RKO (cell line): ENCODE results near the gene SLC9A9.

ENCODE experiments used
- DNase-seq: peaks from one replicate; pipeline ENCODE4 v3.0.0-alpha.2; 2016; ENCODE audit warnings: low spot score

The SLC9A9 gene

GRCh38 chr3:143843587-143843986 lies 4.7 kb downstream of the SLC9A9 start:
- no peak for DNase-seq

DNA sequence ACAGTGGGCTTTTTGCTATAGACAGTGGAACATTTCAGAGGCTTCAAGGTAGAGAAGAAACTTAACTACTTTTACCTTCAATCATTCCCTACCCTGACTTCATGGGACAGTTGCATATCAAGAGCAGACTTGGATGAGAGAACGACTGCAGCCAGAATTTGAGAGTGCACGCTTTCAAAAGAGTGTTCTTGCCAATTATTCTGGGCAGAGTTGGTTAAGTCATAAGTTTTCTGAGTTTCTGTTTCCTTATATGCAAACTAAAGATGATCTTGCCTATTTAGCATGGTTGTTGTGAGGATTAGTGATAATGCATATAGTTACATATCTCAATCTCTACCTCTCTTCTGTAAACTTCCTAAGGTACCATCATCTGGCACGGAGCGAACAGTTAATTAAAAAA lies 7.6 kb downstream of the SLC9A9 start:
- no peak for DNase-seq

DNA sequence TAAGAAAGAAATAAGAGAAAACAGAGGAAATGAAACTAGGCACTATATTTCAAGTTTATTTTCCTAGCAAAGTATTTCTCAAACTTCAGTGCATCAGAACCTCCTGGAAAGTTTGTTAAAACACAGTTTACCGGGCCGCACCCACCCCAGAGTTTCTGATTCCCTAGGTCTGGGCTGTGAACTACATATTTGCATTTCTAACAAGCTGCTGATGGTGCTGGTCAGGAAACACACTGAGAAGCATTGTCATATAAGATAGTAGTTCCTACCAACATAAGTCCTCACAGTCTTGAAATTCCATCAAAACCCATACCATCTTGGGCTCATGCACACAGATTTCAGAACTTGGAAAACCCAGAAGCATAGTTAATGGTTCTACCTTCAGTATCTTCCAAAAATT lies 8.3 kb downstream of the SLC9A9 start:
- DNase-seq = no peak

DNA sequence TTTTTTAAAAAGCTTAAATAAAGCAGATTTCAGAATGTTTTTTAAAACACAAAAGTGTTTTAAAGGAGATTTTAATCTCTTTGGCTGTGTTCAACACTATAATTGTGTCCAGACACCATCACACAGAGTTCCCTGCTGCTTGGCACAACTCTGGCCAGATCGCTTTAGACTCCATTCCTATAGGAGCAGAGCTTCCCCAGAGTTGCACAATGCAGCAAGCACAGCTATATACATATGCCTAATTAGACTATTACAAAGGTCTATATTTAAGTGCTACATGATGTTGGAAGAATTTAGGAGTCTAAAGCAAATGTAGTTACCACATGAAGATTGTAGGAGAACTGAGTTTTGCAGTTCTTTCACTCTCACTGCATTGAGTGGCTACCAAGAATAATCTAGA lies 11.2 kb downstream of the SLC9A9 start:
- DNase-seq = no peak

DNA sequence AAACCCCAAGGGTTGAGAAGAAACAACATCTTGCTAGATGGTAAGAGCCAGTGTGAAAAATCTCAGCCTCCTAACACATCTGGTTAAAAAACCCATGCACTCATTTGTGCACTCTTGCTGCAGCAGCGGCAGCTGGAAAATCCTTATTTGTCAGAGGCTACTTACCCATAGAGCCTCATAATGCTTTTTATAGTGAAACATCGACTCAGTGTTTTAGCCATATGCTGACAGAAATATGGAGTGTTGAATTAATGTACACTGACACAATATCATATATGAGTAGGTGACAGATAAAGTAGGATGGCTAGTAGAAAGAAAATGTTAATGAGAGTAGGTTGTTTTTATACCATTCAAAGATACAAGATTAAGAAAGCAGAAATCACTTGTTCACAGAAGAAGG lies 13.0 kb downstream of the SLC9A9 start:
- DNase-seq = no peak

GRCh38 chr3:143832433-143832832 lies 15.8 kb downstream of the SLC9A9 start:
- no peak for DNase-seq

DNA sequence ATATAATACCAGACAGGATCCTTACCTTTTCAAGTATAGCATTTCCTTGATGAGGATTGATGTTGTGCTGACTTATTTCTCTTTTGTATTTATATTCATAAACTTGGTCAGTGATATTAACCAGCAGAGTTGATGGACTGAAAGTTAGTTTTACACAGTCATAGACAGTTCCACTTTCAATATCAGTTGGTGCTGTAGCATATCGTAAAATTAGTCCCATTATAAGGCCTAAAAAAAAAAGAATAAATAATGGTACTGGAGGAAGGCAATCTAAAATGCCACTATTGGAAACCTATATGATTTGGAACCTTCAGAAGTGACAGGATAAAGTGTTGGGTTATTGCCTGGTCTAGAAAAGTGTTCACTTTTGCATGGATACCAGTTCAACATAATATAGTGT lies 16.3 kb downstream of the SLC9A9 start:
- DNase-seq = no peak

DNA sequence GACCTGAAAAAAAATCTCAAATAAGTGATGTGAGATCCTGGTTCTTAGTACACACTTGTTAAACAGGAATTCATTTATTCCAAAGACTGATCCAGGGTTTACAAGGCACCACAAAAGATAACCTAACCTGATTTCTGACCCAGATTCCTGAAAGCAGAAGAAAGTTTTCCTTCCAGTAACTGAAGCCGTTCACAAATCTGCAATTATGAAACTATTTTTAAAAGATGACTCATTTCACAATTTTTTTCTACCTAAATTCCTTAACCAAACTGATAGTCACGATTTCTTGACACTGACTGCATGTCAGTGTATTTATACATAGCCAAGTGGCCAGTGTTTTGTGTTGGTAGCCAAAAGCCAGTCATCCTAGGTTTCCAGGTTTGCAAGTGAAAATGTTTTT lies 17.1 kb downstream of the SLC9A9 start:
- DNase-seq = no peak

DNA sequence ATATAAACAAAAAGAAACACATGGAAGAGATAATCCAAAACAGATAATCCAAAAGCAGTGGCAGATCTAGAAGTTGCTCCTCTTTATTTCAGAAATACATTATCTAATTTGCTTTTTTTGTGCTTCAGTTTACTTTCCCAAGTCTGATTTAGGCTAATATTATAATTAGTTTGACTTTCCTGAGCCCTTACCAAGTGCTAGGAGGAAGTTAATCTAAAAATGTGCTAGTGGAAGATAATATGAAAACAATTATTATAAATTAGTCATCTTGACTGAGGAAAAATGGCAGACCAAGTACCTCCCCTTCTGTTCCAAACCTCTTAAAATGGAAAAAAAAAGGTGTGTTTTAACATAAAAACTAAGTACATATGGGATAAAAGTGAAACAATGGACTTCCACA lies 17.5 kb downstream of the SLC9A9 start:
- DNase-seq = no peak

DNA sequence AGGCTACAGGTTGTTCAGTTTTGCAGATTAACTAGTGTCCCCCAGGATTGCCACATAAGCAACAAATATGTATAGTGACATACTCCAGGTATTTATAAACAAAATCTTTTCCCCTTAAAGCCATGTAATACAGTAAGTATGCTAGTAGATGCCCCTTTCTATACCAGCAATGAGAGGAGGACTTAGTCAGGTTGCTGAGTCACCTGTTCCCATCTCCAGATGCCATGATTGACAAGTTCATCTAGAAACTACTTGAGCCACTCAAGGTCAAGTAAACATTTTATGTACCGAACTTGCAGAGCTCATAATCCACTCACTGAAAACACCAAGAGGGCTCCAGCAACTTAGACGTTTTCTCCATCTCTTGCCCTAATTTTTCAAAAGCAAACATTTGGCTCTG lies 18.2 kb downstream of the SLC9A9 start:
- peak; percentile 39 for DNase-seq

GRCh38 chr3:143827425-143827824 lies 20.8 kb downstream of the SLC9A9 start:
- DNase-seq = no peak

GRCh38 chr3:143826296-143826695 lies 22.0 kb downstream of the SLC9A9 start:
- DNase-seq = no peak

DNA sequence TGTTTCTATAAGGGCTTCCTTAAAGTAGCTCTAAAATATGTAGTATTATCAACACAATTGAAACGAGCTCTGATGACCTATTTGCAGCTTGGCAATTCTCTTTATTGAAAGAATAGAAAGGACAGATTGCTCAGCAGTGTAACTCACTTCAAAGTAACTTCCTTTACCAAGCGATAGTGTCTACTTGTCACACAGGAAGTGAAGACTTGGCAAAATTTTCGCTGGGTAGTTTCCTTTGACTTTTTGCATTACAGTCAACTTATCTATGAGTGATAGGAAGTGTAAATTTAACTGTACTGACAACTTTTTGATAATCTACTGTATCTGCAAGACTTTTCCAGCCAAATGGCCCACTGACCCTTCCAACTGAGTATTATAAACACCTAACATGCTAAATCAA lies 22.8 kb downstream of the SLC9A9 start:
- no peak for DNase-seq

DNA sequence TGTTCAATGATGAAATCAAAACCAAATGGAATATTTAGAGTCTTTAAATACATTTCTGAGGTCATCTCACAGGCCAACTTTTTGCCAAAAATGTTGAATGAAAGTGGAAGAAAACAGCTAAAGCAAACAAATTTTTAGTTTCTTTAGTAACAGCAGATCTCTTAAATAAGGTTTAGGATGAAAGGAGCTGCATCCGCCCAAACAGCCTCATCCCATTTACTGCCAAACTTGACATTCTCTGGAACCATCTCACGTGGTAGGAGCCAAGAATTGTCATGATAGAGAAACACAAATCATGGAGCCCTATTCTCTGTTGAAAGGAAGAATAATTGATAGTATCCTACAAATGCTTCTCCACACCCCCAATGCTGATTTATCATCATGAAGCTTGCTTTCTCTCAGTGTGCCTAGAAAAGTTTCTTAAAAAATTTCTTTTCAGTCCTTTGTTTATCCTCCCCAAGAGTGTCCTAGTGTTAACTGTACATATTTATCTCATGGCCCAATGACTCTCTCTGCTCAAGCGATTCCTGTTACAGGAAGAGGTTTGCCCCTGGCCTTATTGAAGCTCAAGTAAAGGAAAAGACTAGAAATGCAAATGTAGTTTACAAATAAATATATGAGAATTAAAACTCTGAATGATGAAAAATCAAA lies 23.4 kb downstream of the SLC9A9 start:
- no peak for DNase-seq

DNA sequence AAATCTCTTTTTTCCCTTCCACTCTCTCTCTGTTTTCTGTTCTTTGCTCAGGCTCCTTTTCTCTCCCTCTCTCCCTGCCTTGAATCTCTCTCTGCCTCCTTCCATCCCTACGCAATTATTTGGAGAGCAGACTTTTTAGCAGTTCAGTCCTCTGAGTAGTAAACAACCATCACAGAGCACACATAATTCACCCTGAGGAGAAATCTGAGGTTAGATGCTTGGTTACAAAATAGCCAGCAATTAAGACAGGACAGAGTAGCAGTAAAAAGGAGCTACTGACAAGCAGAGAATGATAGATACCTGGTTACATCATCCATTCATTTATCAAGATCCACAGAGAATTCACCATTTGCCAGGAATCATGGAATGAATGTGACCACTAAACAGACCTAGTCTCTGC lies 25.5 kb downstream of the SLC9A9 start:
- no peak for DNase-seq

DNA sequence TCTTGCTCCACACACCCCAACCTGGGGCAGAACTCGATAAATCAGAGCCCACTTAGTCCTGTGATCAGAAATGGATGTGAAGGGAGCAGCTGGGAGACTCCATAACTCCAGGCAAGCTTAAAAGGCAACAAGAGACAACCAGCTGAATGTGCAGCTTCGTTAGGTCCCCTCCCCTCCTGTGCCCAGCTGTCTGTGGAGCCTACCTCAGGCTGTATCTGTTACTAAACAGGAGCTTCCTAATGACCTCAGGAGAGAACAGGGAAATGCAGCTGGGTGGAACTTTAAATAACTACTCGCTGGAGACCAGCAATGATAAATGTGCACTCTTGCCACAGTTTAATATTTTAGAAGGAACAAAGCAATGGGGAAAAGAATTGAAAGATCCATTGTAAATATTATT lies 25.9 kb downstream of the SLC9A9 start:
- DNase-seq = no peak

DNA sequence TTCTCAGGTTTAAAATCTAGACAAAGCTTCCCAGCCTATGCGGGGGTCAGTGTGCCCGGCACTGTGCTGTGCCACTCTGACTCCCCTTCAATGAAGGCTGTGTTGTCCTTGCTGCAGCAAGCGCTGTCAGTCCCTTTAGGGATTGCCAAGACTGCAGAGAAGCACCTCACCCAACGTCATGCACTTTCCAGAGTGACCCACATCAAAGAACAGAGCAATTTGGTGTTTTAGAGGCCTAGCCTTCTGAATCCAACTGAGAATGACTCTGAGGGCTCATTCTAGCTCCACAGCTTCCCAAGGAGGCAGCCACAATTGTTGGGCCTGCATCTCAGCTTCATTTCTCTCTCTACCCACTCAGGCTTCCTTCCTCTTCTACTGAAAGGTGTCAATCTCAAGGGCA lies 26.4 kb downstream of the SLC9A9 start:
- DNase-seq = no peak

- DNase-seq = no peak
Measured at GRCh38 chr3:143820466-143821221, 27.6 kb downstream of the SLC9A9 start.

GRCh38 chr3:143819890-143820289 lies 28.4 kb downstream of the SLC9A9 start:
- no peak for DNase-seq

- DNase-seq = no peak
Measured at GRCh38 chr3:143814443-143814889, 33.8 kb downstream of the SLC9A9 start.

- no peak for DNase-seq
Measured at GRCh38 chr3:143812481-143812880, 35.8 kb downstream of the SLC9A9 start.

DNA sequence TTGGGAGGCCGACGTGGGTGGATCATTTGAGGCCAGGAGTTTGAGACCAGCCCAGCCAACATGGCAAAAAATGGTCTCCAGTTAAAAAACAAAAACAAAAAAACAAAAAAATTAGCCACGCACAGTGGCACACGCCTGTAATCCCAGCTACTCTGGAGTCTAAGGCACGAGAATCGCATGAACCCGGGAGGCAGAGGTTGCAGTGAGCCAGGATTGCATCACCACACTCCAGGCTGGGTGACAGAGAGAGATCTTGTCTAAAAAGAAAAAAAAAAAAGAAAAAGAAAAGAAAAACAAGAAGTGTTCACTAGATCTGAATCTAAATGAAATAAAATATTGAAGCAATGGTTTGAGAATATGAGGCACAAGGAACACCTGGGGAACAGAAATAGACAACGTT lies 36.7 kb downstream of the SLC9A9 start:
- no peak for DNase-seq

- DNase-seq = no peak
Measured at GRCh38 chr3:143810953-143811265, 37.4 kb downstream of the SLC9A9 start.
